Measurements from ENCODE around the gene TMEM253. TPM values are rescaled to one million over a fixed set of nuclear protein-coding genes. Genes with fewer than 3 reads are reported as not detected.

The TMEM253 gene
- total and polyA plus RNA-seq, 2 experiments from 2014 or later, result 0.59 to 0.95 TPM

DNA sequence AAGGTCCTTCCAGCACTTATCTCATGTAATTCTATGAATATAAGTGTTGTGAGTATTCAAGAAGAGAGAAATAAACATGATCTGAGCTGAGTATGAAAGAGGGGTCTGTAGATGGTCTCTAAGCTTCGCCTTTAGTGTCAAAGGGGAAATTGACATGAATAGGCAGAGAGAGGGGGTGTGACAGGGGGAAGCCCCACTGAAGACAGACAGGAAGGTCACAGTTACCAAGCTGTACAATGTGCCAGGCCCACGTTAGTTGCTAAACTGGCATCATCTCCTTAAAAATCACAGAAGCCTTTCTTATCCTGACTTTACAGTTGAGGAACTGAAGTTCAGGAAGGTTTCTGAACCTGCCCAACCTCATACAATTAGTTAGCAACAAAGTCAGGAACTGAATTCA is 23.2 kb upstream of the TMEM253 start:
- ATAC-seq, result no peak
- no peaks in the 10 kb centered on the region for H3K9me2 ChIP-seq (ENCODE audit: insufficient read depth)
- H2AFZ ChIP-seq, result no peak overlapping the region
- Mint-ChIP-seq H3K27ac (no peak overlapping the region), H3K4me3 (no peak overlapping the region), H3K9me3 (no peaks in the 10 kb centered on the region; the same call in 1 of the 3 replicates), H3K36me3 (ENCODE audit: low read depth) (peaks cover 86% of the 10 kb centered on the region), H3K27me3 (ENCODE audit: insufficient read depth, low read depth, poor library complexity) (peaks cover 4% of the 10 kb centered on the region), H3K4me1 (peaks cover 8% of the 10 kb centered on the region)
- TF ChIP-seq, protein P1, sequence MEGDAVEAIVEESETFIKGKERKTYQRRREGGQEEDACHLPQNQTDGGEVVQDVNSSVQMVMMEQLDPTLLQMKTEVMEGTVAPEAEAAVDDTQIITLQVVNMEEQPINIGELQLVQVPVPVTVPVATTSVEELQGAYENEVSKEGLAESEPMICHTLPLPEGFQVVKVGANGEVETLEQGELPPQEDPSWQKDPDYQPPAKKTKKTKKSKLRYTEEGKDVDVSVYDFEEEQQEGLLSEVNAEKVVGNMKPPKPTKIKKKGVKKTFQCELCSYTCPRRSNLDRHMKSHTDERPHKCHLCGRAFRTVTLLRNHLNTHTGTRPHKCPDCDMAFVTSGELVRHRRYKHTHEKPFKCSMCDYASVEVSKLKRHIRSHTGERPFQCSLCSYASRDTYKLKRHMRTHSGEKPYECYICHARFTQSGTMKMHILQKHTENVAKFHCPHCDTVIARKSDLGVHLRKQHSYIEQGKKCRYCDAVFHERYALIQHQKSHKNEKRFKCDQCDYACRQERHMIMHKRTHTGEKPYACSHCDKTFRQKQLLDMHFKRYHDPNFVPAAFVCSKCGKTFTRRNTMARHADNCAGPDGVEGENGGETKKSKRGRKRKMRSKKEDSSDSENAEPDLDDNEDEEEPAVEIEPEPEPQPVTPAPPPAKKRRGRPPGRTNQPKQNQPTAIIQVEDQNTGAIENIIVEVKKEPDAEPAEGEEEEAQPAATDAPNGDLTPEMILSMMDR (conservative IDR thresholded peaks at IDR 0.05; ENCODE audit: low read depth in 2 of 2), result no peak
- TF ChIP-seq POLR2AphosphoS5 (IDR thresholded peaks at IDR 0.05; ENCODE audit: low read depth), result no peak
- no peak for TF ChIP-seq NANOG (IDR thresholded peaks at IDR 0.05; ENCODE audit: borderline replicate concordance)
- TF ChIP-seq, protein P2, sequence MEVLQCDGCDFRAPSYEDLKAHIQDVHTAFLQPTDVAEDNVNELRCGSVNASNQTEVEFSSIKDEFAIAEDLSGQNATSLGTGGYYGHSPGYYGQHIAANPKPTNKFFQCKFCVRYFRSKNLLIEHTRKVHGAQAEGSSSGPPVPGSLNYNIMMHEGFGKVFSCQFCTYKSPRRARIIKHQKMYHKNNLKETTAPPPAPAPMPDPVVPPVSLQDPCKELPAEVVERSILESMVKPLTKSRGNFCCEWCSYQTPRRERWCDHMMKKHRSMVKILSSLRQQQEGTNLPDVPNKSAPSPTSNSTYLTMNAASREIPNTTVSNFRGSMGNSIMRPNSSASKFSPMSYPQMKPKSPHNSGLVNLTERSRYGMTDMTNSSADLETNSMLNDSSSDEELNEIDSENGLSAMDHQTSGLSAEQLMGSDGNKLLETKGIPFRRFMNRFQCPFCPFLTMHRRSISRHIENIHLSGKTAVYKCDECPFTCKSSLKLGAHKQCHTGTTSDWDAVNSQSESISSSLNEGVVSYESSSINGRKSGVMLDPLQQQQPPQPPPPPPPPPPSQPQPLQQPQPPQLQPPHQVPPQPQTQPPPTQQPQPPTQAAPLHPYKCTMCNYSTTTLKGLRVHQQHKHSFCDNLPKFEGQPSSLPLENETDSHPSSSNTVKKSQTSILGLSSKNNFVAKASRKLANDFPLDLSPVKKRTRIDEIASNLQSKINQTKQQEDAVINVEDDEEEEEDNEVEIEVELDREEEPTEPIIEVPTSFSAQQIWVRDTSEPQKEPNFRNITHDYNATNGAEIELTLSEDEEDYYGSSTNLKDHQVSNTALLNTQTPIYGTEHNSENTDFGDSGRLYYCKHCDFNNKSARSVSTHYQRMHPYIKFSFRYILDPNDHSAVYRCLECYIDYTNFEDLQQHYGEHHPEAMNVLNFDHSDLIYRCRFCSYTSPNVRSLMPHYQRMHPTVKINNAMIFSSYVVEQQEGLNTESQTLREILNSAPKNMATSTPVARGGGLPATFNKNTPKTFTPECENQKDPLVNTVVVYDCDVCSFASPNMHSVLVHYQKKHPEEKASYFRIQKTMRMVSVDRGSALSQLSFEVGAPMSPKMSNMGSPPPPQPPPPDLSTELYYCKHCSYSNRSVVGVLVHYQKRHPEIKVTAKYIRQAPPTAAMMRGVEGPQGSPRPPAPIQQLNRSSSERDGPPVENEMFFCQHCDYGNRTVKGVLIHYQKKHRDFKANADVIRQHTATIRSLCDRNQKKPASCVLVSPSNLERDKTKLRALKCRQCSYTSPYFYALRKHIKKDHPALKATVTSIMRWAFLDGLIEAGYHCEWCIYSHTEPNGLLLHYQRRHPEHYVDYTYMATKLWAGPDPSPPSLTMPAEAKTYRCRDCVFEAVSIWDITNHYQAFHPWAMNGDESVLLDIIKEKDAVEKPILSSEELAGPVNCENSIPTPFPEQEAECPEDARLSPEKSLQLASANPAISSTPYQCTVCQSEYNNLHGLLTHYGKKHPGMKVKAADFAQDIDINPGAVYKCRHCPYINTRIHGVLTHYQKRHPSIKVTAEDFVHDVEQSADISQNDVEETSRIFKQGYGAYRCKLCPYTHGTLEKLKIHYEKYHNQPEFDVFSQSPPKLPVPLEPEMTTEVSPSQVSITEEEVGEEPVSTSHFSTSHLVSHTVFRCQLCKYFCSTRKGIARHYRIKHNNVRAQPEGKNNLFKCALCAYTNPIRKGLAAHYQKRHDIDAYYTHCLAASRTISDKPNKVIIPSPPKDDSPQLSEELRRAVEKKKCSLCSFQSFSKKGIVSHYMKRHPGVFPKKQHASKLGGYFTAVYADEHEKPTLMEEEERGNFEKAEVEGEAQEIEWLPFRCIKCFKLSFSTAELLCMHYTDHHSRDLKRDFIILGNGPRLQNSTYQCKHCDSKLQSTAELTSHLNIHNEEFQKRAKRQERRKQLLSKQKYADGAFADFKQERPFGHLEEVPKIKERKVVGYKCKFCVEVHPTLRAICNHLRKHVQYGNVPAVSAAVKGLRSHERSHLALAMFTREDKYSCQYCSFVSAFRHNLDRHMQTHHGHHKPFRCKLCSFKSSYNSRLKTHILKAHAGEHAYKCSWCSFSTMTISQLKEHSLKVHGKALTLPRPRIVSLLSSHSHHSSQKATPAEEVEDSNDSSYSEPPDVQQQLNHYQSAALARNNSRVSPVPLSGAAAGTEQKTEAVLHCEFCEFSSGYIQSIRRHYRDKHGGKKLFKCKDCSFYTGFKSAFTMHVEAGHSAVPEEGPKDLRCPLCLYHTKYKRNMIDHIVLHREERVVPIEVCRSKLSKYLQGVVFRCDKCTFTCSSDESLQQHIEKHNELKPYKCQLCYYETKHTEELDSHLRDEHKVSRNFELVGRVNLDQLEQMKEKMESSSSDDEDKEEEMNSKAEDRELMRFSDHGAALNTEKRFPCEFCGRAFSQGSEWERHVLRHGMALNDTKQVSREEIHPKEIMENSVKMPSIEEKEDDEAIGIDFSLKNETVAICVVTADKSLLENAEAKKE (CRISPR knock-in tag; IDR thresholded peaks at IDR 0.05), result no peak
- TF ChIP-seq CREB1 (CRISPR knock-in tag; IDR thresholded peaks at IDR 0.05; ENCODE audit: low read depth), result no peak
- TF ChIP-seq, protein P3, sequence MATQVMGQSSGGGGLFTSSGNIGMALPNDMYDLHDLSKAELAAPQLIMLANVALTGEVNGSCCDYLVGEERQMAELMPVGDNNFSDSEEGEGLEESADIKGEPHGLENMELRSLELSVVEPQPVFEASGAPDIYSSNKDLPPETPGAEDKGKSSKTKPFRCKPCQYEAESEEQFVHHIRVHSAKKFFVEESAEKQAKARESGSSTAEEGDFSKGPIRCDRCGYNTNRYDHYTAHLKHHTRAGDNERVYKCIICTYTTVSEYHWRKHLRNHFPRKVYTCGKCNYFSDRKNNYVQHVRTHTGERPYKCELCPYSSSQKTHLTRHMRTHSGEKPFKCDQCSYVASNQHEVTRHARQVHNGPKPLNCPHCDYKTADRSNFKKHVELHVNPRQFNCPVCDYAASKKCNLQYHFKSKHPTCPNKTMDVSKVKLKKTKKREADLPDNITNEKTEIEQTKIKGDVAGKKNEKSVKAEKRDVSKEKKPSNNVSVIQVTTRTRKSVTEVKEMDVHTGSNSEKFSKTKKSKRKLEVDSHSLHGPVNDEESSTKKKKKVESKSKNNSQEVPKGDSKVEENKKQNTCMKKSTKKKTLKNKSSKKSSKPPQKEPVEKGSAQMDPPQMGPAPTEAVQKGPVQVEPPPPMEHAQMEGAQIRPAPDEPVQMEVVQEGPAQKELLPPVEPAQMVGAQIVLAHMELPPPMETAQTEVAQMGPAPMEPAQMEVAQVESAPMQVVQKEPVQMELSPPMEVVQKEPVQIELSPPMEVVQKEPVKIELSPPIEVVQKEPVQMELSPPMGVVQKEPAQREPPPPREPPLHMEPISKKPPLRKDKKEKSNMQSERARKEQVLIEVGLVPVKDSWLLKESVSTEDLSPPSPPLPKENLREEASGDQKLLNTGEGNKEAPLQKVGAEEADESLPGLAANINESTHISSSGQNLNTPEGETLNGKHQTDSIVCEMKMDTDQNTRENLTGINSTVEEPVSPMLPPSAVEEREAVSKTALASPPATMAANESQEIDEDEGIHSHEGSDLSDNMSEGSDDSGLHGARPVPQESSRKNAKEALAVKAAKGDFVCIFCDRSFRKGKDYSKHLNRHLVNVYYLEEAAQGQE (IDR thresholded peaks at IDR 0.05; ENCODE audit: unreplicated experiment), result no peak
- TF ChIP-seq, protein P4, sequence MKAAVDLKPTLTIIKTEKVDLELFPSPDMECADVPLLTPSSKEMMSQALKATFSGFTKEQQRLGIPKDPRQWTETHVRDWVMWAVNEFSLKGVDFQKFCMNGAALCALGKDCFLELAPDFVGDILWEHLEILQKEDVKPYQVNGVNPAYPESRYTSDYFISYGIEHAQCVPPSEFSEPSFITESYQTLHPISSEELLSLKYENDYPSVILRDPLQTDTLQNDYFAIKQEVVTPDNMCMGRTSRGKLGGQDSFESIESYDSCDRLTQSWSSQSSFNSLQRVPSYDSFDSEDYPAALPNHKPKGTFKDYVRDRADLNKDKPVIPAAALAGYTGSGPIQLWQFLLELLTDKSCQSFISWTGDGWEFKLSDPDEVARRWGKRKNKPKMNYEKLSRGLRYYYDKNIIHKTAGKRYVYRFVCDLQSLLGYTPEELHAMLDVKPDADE (IDR thresholded peaks at IDR 0.05), result no peak
- peaks cover 3% of the 10 kb centered on the region for H4K20me1 ChIP-seq (replicated peaks; ENCODE audit: insufficient read depth)
- H3K27me3 ChIP-seq (ENCODE audit: insufficient read depth), result no peaks in the 10 kb centered on the region
- no peaks in the 10 kb centered on the region for H3F3A ChIP-seq (replicated peaks; ENCODE audit: low read depth)
- no peak overlapping the region for H3K4me2 ChIP-seq
- no peak for DNase-seq (ENCODE audit: low spot score)
- peaks cover 3% of the 10 kb centered on the region for H3K4me1 ChIP-seq (ENCODE audit: insufficient read depth)
- peaks cover 17% of the 10 kb centered on the region; the same call in 1 of the 2 replicates for H3K36me3 ChIP-seq (ENCODE audit: insufficient read depth)
- peaks cover under 1% of the 10 kb centered on the region; the same call in 1 of the 2 replicates for H3K79me2 ChIP-seq (replicated peaks; ENCODE audit: insufficient read depth)
- H3K27ac ChIP-seq (ENCODE audit: low read depth), result no peak overlapping the region
- no peak overlapping the region for H3K4me3 ChIP-seq

Data from GM23338 (cell line).